ENCODE data around the gene MDC1.

- no peak for TF ChIP-seq YY1 (IDR thresholded peaks at IDR 0.05; ENCODE audit: insufficient read depth, insufficient read length)
- no peak for TF ChIP-seq SUZ12 (IDR thresholded peaks at IDR 0.05; ENCODE audit: extremely low read depth, insufficient read depth, insufficient read length)
- TF ChIP-seq ZNF274 (IDR thresholded peaks at IDR 0.05; ENCODE audit: low read depth, low read length): no peak
Observed at GRCh38 chr6:30744054-30744805, 27.1 kb upstream of the MDC1 start, which contains the start of gene IER3.

Measured in NT2/D1 (cell line).